ENCODE results near the gene THOP1. TPM values are rescaled to one million over a fixed set of nuclear protein-coding genes. Genes with fewer than 3 reads are reported as not detected.
A peak's percentile ranks its signal among the peaks of the same experiment; 100 is the strongest.

Gene THOP1
- total RNA-seq, 1 donor from 2014 or later = 60.9 TPM

DNA sequence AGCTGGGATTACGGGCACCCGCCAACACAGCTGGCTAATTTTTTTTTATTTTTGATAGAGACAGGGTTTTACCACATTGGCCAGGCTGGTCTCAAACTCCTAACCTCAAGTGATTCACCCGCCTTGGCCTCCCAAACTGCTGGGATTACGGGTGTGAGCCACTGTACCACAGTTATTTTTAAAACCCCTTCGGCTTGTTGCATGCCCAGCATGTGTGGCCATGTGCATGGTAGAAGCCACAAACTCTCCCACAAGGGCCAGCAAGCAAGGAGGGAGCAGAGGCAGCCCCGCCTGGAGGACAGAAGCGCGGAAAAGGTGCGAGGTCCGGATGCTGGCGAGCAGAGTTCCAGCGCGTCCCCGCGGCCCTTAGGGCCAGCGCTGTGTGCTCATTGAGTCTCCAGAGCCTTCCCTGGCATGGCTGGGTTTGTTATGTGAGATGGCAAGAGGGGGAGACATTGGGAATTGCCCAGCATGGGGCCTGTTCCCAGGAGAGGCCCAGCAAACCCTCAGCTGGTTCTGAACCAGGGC, 12.9 kb downstream of the THOP1 start:
- Histone ChIP-seq H3K27me3 (ENCODE audit: low read depth) (no peaks in the 10 kb centered on the region), H3K9me3 (replicated peaks) (no peaks in the 10 kb centered on the region), H3K27ac (replicated peaks) (peak overlapping the region; percentile 92), H3K4me3 (no peak overlapping the region), H3K36me3 (peaks cover 45% of the 10 kb centered on the region), H3K4me1 (peaks cover 47% of the 10 kb centered on the region)
- no peak for DNase-seq
- TF ChIP-seq, protein P1, sequence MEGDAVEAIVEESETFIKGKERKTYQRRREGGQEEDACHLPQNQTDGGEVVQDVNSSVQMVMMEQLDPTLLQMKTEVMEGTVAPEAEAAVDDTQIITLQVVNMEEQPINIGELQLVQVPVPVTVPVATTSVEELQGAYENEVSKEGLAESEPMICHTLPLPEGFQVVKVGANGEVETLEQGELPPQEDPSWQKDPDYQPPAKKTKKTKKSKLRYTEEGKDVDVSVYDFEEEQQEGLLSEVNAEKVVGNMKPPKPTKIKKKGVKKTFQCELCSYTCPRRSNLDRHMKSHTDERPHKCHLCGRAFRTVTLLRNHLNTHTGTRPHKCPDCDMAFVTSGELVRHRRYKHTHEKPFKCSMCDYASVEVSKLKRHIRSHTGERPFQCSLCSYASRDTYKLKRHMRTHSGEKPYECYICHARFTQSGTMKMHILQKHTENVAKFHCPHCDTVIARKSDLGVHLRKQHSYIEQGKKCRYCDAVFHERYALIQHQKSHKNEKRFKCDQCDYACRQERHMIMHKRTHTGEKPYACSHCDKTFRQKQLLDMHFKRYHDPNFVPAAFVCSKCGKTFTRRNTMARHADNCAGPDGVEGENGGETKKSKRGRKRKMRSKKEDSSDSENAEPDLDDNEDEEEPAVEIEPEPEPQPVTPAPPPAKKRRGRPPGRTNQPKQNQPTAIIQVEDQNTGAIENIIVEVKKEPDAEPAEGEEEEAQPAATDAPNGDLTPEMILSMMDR (IDR thresholded peaks at IDR 0.05; ENCODE audit: borderline replicate concordance) = no peak
- intact Hi-C loops (cut with micrococcal nuclease) = no loop called here

DNA sequence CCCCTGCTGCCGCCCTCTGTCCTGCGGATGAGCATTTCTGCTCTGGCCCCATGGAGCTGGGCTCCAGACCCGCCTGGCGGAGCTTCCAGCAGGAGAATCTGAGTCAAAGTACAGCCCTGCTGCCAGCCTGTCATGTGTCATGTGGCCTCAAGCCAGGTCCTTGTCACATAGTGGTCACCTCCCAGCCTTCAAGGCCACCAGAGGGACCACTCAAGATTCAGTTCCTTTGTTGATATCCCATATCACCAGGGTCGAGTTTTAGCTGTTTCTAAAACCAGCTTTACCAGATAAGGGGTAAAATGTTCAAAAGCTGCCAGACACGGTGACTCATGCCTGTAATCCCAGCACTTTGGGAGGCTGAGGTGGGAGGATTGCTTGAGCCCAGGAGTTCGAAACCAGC, 13.4 kb downstream of the THOP1 start:
- peaks cover 47% of the 10 kb centered on the region for H3K4me1 ChIP-seq
- DNase-seq = peak; percentile 78
- H3K4me3 ChIP-seq = no peak overlapping the region
- peaks cover 48% of the 10 kb centered on the region for H3K36me3 ChIP-seq
- H3K9me3 ChIP-seq (replicated peaks) = no peaks in the 10 kb centered on the region
- TF ChIP-seq, protein P1 (IDR thresholded peaks at IDR 0.05; ENCODE audit: borderline replicate concordance) = no peak
- H3K27ac ChIP-seq (replicated peaks) = peak overlapping the region; percentile 92
- intact Hi-C loops (cut with micrococcal nuclease) = no loop called here
- no peaks in the 10 kb centered on the region for H3K27me3 ChIP-seq (ENCODE audit: low read depth)

DNA sequence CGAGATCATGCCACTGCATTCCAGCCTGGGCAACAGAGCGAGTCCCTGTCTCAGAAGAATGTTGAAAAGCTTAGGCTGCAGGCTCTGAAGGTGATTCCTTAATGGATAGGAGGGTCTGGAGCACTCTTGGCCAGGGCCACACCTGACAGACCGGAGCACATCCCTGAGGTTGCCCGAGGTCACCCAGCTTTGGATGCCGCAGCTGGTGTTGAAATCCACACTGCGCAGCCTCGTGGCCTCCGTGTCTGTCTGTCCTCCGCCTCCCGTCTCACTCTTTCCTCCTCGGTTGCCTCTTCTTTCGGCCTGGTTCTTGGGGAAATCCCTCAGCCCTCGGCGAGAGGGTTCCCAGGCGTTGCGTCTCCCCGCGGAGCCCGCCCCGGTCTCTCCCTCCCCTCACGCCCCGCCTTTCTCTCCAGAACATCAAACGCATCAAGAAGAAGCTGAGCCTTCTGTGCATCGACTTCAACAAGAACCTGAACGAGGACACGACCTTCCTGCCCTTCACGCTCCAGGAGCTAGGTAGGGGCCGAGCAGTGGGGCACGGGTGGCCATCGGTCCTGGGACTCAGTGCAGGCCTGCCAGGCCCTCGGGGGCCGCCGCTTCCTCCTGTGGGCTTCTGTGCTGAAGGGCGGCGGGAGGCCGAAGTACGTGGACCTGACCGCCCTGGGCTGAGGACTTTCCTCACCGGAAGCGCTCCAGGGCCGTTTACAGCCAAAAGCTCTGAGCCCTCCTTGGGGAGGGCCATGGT, 14.1 kb downstream of the THOP1 start:
- Histone ChIP-seq H3K4me3 (no peak overlapping the region), H3K27ac (replicated peaks) (peak overlapping the region; percentile 92), H3K27me3 (ENCODE audit: low read depth) (no peaks in the 10 kb centered on the region), H3K4me1 (peaks cover 47% of the 10 kb centered on the region), H3K36me3 (peaks cover 45% of the 10 kb centered on the region), H3K9me3 (replicated peaks) (no peaks in the 10 kb centered on the region)
- intact Hi-C loops (cut with micrococcal nuclease) = no loop called here
- TF ChIP-seq, protein P1 (IDR thresholded peaks at IDR 0.05; ENCODE audit: borderline replicate concordance) = no peak
- no peak for DNase-seq

DNA sequence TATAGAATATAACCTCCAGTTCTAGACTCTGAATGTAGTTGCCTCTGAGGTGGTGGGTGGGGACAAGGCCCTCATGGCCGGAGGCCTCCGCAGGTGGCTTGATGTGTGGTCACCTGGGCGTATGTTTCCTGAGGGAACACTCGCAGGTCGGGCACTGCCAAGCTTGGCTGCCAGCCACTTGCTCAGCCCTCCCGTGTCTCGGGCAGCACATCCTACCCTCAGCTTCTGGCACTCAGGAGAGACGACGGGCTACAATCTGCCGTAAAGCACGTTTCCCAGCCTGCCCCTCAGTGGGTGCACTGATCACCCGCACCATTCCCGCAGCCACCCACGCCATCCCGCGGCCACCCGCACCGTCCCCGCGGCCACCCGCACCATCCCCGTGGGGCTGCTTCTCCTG, 15.2 kb downstream of the THOP1 start:
- Histone ChIP-seq H3K27ac (replicated peaks) (peak overlapping the region; percentile 92), H3K36me3 (peaks cover 44% of the 10 kb centered on the region), H3K27me3 (ENCODE audit: low read depth) (no peaks in the 10 kb centered on the region), H3K4me1 (peaks cover 43% of the 10 kb centered on the region), H3K4me3 (no peak overlapping the region), H3K9me3 (replicated peaks) (no peaks in the 10 kb centered on the region)
- TF ChIP-seq, protein P1 (IDR thresholded peaks at IDR 0.05; ENCODE audit: borderline replicate concordance) = no peak
- intact Hi-C loops (cut with micrococcal nuclease) = no loop called here
- DNase-seq = peak; percentile 41

DNA sequence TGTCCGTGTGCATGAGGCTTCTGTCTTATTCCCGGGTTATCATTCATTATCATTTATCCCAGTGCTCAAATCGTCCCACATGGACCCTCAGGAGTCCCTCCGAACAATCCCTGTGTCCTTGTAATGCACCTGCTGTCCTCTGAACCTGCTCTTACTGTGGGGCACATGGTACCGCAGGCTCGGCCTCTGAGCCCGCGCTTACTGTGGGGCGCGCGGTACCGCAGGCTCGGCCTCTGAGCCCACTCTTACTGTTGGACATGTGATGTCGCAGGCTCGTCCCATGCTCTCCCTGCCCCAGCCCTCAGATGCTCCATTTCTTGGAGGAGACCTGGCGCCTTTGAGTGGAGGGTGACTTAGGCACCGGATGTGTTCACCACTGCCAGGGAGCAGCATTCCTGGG, 17.5 kb downstream of the THOP1 start:
- intact Hi-C loops (cut with micrococcal nuclease) = no loop called here
- Histone ChIP-seq H3K27ac (replicated peaks) (no peak overlapping the region), H3K36me3 (peaks cover 57% of the 10 kb centered on the region), H3K4me1 (peaks cover 20% of the 10 kb centered on the region), H3K4me3 (no peak overlapping the region), H3K27me3 (ENCODE audit: low read depth) (no peaks in the 10 kb centered on the region), H3K9me3 (replicated peaks) (no peaks in the 10 kb centered on the region)
- TF ChIP-seq, protein P1 (IDR thresholded peaks at IDR 0.05; ENCODE audit: borderline replicate concordance) = no peak
- DNase-seq = no peak
